AG09319 (cell line): ENCODE data around the gene RYR2.

ENCODE experiments used
- DNase-seq: peaks from one replicate; pipeline ENCODE4 v3.0.0-alpha.2; 2010; ENCODE audit warnings: low read depth; ENCODE audit errors: extremely low read depth
- CTCF ChIP-seq: IDR thresholded peaks from 2 replicates; pipeline ENCODE4 v1.5.1; 2011; ENCODE audit warnings: low read depth, mild to moderate bottlenecking, inconsistent platforms, low read length, moderate library complexity

The RYR2 gene

GRCh38 chr1:237279629-237280028 is 237.6 kb downstream of the RYR2 start:
- no peak for TF ChIP-seq CTCF
- no peak for DNase-seq

GRCh38 chr1:237281481-237281880 is 239.5 kb downstream of the RYR2 start:
- no peak for TF ChIP-seq CTCF
- DNase-seq, result no peak

- no peak for TF ChIP-seq CTCF
- DNase-seq, result no peak
Observed at GRCh38 chr1:237282208-237282783, 240.3 kb downstream of the RYR2 start.

GRCh38 chr1:237287876-237288521 is 246.0 kb downstream of the RYR2 start:
- no peak for DNase-seq
- TF ChIP-seq CTCF, result no peak

GRCh38 chr1:237293804-237294203 is 251.8 kb downstream of the RYR2 start:
- no peak for TF ChIP-seq CTCF

GRCh38 chr1:237296861-237297260 is 254.9 kb downstream of the RYR2 start:
- no peak for TF ChIP-seq CTCF
- DNase-seq, result no peak

More at GRCh38 chr1:237293804-237294203, 251.8 kb downstream of the RYR2 start:
- DNase-seq, result no peak

GRCh38 chr1:237300642-237301041 is 258.7 kb downstream of the RYR2 start:
- no peak for DNase-seq
- no peak for TF ChIP-seq CTCF
